Suppressor macrophage treated with lipopolysaccharide for 1 hour (primary cell): ENCODE results near the gene ANKRD40.

Source experiments
- DNase-seq, 3 donors: peaks; one replicate each; pipeline ENCODE4 v3.0.0-alpha.2; 2020 to 2022

Gene ANKRD40

DNA sequence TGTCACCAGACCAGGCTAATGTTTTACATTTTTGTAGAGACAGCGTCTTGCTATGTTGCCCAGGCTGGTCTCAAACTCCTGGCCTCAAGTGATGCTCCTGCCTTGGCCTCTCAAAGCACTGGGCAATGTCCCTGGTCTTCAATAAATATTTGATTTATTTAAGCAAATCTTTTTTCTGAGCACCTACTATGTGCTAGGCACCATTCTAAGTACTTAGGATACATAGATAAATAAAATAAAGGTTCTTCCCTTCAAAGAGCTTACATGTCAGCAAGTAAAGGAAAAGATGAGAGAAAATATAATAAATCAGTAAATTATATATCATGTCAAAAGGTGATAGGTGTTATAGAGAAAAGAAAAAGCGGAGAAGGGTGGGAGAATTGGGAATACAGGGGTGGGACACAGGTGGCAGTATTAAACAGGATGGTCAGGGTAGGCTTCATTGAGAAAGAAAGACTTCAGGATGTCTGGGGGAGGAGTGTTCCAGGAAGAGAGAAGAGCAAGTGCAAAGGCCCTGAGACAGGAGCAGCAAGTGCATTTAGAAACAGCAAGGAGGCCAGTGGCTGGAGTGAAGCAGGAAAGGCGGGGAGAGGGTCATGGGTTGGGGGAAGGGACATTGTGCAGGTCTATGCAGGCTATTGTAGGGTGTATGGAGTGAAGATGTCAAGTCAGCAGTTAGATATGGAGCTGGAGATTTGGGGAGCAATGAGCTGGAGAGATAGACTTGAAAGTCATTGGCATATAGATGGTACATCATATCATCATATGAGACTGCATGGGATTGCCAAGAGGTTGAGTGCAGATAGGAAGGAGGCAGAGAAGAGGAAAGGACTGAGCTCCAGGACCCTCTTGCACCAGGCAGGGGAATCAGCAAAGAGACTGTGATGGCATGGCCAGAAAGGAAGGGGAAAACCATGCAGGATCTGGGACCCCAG lies 61.7 kb downstream of the ANKRD40 start:
- DNase-seq = no peak
